Dermis microvascular lymphatic vessel endothelial cell (primary cell): ENCODE measurements around the gene KDM3B. TPM values are rescaled to one million over a fixed set of nuclear protein-coding genes. Genes with fewer than 3 reads are reported as not detected.
A peak's percentile ranks its signal among the peaks of the same experiment; 100 is the strongest.

Experiments
- DNase-seq, 2 donors: peaks; one replicate each; pipeline versions ENCODE4 v3.0.0 to v3.0.0-alpha.2; 2010; ENCODE audit warnings: low read depth in 2 of 2
- total RNA-seq: library from RNA; depleted of rRNA; stranded (reverse); fragments of >200 nt; gene quantifications from 2 replicates; pipeline ENCODE4 v1.2.1, GENCODE V29; 2014

KDM3B gene
- total RNA-seq, 1 donor from 2014 or later = 43.1 TPM

- no peak for DNase-seq
Measured at GRCh38 chr5:138391859-138392386, 39.4 kb downstream of the KDM3B start.

DNA sequence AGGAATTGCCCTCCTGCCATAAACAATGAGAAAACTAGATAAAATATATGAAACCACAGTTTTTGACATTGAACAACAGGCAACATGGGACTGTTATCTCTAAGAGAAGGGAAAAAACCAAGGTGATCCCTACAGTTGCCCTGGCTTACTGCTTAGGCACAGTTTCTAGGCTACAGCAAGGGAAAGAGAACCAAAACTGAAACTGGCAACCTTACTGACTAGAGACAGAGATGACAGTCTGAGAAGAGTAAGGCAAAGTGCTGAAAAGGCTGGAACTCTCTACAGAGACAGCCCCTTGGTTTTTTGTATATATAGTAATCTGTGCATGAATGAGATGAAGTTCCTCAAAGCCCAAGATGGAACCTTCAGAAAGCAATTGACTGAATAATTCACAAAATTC, 50.2 kb downstream of the KDM3B start:
- no peak for DNase-seq

- DNase-seq = no peak
Measured at GRCh38 chr5:138408023-138408422, 55.5 kb downstream of the KDM3B start.

DNA sequence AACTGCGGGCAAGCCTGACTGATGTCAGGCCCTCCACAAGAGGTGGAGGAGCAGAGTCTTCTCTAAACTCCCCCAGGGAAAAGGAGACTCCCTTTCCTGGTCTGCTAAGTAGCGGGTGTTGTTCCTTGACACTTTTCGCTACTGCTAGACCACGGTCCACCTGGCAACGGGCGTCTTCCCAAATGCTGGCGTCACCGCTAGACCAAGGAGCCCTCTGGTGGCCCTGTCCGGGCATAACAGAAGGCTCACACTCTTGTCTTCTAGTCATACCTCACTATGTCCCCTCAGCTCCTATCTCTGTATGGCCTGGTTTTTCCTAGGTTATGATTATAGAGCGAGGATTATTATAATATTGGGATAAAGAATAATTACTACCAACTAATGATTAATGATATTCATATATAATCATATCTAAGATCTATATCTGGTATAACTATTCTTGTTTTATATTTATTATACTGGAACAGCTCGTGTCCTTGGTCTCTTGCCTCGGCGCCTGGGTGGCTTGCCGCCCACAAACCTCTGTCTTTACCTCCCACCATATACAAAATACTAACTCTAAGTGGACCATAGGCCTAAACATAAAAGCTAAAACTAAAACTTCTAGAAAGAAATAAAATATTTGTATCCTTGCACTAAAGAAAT, 58.6 kb downstream of the KDM3B start:
- DNase-seq = peak in 1 of 2 donors; percentile 25

DNA sequence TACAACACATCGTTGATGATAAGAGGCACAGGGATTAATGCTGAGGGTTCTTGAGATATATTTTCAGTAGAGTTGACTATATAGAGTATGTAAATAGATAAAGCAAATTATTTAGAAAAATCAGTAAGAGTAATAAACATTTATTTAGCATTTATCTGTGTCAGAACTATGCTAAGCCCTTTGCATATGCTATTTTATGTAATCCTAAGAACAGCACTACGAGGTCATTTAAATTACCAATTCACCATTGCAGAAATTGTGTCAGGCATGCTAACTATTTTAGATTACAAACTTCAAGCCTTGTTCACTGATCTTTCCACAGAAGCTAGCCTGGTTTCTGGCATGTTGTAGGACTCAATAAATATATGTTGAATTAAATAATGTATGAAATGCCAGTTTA, 66.0 kb downstream of the KDM3B start:
- no peak for DNase-seq

DNA sequence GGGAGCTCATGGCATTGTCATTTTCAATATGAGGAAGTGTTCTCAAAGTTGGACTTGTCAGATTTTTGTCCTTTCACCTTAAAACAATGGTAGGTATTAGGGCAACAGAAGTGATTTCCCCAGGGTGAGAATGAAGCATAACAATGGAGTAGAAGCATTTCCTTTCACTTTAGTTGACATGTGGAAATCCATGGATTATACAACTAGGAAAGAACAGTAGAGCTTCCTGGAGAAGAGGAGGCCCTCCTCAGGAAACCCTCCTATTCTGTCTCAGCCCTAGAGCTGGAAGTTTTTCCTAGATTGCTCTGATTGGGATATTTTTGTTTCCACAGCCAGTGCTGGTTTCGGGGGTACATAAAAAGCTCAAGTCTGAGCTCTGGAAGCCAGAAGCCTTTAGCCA, 72.6 kb downstream of the KDM3B start:
- peak in 1 of 2 donors; percentile 46 for DNase-seq

- no peak for DNase-seq
Measured at GRCh38 chr5:138435943-138436342, 83.5 kb downstream of the KDM3B start.

DNA sequence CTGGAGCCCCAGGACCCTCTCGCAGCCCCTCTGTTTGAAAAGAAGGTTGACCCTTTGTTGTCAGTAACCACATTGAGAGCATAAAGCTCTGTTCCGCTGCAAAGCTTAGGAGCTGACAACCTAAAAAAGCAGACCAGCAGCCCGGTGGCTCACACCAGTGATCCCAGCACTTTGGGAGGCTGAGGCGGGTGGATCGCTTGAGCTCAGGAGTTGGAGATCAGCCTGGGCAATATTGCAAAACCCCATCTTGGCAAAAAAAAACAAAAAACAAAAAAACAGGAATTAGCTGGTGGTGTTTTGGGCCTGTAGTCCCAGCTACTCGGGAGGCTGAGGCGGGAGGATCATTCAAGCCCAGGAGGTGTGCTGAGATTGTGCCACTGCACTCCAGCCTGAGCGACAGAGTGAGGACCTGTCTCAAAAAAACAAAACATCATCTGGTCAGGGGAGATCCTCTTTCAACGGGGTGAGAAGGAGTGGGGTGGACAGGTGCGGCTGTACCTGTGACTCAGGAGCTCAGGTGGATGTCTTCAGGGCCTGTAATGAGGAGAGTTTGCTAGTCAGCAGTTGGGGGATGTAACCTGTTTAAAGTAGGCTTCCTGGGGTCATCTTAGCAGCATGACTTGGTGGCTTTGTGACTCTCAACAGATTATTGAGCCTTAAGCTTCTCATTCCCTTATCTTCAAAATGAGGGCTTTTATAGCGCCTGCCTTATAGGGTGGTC, 85.7 kb downstream of the KDM3B start:
- no peak for DNase-seq

DNA sequence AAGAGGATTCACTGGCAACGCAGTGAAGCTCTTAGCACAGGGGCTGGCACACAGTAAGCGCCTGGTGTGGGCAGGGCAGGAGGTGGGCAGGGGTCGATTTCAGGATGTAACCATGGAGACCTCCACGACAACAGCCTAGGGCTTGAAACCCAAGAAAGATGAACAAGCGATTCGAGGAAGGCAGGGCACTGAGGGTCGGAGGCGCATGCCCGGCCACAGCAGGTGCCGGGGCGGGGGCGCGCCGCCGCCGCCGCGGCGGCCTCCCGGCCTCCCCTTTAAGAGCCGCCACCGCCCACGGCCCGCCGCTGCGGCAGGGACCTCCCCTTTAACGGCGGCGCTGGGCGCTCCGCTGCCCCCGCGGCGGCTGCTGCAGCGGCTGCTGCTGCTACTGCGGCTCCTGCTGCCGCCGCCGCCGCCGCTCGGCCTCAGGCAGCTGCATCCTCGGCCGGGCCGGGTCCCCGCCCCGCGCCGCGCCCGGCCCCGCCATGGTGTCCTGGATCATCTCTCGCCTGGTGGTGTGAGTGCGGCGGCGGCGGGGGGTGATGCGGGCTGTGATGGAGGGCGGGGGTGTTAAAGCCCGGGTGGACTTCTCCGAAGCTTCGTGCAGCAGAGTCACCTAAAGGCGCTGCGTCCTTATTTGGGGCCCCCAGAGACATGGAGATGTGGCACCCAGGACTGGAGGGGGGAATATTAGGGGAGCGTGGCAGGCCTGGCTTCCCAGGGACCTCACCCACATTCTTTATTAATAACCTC, 86.4 kb downstream of the KDM3B start, which contains the start of gene REEP2:
REEP2 (plus strand) TSS at position 334 of the 753 bp plus-strand sequence; CDS start at position 486, 152 bp downstream.
- DNase-seq = peak in 1 of 2 donors; percentile 57

GRCh38 chr5:138439477-138440158, 87.1 kb downstream of the KDM3B start:
- DNase-seq = no peak

DNA sequence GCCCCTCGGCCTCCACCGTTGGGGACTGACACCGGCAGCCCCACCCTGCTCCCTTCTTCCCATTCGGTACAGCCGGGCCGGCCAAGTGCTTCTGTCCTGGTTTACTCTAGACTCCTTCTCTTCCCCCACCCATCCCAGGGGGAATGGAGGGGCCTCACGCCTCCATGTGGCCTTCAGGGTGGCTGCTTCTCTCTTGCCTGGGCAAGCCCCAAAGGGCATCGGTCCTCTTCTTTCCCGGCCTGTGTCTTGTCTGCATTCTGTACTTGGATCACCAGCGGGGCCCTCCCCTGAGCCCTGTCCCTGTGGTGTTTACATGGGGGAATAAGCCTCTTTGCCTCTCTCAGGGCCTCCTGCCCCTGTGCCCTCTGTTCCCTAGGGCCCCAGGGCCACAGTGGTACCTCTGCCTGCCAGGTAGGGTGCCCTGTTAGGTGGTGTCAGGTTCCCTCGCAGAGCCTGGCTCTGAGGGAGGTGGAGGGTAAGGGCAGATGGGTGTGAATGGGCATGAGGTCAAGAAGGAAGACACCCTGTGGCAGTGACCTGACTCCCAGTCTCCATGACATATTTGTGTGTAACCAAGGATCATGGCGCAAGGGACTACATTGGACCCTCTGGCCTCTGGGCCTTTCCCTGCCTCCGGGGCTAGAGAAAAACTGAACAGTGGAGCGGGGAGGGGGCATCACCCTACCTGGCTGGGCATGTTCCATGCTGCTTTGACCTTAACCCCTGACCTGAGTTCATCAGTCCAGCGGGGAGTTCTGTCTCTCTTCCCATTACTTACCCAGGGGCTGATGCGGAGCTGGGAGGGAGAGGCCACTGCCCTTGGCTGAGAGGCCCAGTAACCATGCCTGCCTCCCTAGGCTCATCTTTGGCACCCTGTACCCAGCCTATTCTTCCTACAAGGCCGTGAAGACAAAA, 87.9 kb downstream of the KDM3B start:
- no peak for DNase-seq

DNA sequence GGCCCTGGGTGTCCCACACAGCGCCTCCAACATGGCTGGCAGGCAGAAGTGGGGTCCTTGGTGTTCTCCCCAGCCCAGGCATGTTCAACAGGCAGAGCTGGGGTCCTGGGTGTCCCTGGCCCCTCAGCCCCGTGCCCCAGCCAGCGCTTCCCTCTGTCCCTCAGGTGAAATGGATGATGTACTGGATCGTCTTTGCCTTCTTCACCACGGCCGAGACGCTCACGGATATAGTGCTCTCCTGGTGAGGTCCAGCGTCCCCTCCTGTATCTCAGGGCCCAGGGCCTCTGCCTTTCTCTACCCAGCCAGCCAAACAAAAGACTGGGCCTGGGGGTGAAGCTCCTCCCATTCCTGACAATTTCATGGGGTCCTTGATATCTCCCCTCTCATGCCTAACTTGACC, 88.7 kb downstream of the KDM3B start:
- DNase-seq = no peak

GRCh38 chr5:138444078-138444773, 91.7 kb downstream of the KDM3B start:
- DNase-seq = no peak

DNA sequence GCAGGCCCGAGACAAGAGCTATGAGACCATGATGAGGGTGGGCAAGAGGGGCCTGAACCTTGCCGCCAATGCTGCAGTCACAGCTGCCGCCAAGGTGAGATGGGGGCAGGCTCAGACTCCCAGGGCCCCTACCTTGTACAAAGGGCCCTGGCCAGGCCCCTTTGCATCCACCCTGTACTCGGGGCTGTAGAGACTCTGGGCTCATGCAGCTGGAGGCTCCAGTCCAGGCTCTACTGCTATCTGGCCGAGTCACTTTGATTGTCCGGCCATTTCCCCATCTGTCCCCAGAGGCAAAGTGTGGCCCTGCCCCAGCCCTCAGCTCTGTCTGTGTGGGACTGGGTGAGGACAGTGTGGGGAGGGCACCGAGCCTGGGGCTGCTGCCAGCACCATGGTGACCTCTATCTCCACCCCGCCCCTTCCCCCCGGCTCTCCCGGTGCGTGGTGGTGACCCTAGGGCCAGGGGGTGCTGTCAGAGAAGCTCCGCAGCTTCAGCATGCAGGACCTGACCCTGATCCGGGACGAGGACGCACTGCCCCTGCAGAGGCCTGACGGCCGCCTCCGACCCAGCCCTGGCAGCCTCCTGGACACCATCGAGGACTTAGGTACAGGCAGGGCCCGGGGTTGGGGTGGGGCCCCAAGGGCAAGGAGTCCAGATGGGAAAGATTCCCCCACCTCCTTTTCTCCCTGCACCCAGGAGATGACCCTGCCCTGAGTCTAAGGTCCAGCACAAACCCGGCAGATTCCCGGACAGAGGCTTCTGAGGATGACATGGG, 92.5 kb downstream of the KDM3B start:
- DNase-seq = no peak

DNA sequence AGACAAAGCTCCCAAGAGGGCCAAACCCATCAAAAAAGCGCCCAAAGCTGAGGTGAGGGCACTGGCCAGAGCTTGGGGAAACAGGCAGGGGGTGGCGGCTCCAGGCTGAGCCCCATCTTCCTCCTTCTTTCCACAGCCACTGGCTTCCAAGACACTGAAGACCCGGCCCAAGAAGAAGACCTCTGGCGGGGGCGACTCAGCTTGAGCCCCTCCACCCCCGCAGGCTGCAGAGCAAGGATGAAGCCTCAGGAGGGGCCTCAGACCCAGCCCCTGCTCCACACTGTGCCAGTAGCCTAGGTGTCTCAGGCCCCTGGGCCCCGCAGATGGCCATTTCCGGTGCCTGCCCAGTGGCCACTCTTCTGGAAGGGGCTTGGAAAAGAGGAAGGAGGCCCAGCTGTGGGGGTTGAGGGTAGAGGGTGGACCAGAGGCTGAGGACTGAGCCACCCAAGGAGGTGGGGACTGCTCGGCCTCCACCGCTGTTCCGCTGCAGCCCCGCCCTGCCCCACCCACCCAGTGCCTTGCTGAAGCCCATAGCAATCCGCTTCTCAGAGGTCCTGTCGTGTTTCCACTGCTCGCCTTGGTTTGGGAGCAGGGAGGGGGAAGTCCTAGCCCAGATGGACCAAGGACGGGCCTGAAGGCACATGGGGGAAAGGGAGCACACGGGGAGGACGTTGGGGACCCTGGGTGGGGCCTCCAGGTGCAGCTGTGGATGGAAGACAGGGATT, 93.2 kb downstream of the KDM3B start:
- no peak for DNase-seq

- DNase-seq = no peak
Measured at GRCh38 chr5:138448070-138448469, 95.6 kb downstream of the KDM3B start.

DNA sequence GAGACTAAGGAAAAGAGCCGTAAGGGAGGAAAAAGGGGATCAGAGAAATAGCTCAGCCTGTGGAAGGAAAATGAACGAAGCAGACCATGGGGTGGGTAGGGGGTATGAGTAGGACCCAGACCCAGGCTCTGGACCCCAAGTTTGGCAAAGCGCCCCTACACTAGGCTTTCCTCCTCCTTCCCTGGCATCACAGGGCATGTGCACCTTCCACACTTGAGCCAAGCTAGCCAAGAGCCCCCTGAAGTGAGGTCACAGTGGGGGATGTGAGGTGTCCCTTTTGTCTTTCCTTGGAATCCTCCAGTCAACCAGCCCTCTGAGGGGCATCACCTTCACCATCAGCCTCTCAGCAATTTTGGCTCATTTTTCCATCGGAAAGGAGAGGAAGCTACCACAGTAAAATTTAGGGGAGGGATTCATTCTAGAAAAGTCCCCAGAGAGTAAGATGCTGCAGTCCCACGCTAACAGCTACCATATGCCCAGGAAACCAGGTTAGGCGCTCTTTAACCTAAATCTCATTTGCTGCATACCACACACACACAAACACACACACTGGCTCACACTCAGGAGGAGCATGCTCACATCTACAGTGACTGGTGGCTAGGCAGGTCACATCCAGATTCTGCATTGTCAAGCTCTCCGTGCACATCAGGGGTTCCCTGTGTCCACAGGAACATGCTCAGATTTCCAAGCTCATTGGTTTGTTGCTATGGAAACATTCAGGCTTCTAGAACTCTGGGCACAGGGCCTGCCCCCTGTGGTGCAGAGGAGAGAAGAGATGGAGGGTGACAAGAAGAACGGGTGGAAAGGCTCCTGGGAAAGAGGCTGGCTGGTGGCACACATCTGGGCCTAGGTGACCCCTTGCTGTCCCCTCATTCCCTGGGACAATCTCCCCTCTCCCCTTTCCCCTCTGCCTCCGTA, 96.3 kb downstream of the KDM3B start:
- DNase-seq = no peak
